GM19328 (cell line): Measurements from ENCODE around the gene C2.
"Not testable (repeated sequence)": the region's sequence is repeated elsewhere in the genome, so short reads cannot be mapped to it uniquely, and the experiment has no call there.

Experiments used
- ATAC-seq: cut with Tn5 transposase; IDR thresholded peaks from one replicate; pipeline ENCODE4 v1.9.1; 2021; ENCODE audit warnings: mild to moderate bottlenecking, moderate library complexity; ENCODE audit not compliant: unreplicated experiment

The C2 gene

GRCh38 chr6:31898383-31899011 is 29.0 kb upstream of the C2 start:
- ATAC-seq: no peak

GRCh38 chr6:31899215-31899614 is 28.3 kb upstream of the C2 start:
- ATAC-seq: no peak

- ATAC-seq: no peak
These were observed 27.4 kb upstream of the C2 start for GRCh38 chr6:31899882-31900722.

- ATAC-seq: no peak
These were observed 26.6 kb upstream of the C2 start for GRCh38 chr6:31900917-31901414.

- ATAC-seq: no peak
These were observed 26.0 kb upstream of the C2 start for GRCh38 chr6:31901415-31901952.

GRCh38 chr6:31901953-31902643 is 25.4 kb upstream of the C2 start, which contains the start of gene ZBTB12:
Gene ZBTB12, minus strand, starts transcription at chr6:31902086. Its CDS starts 781 bp downstream, at chr6:31901305.
- ATAC-seq: no peak

GRCh38 chr6:31903957-31904356 is 23.6 kb upstream of the C2 start:
- ATAC-seq: no peak

- no peak for ATAC-seq
These were observed 22.5 kb upstream of the C2 start for GRCh38 chr6:31905041-31905440.

- no peak for ATAC-seq
These were observed 21.4 kb upstream of the C2 start for GRCh38 chr6:31906122-31906521.

GRCh38 chr6:31906727-31907126 is 20.8 kb upstream of the C2 start:
- not testable (repeated sequence) for ATAC-seq

GRCh38 chr6:31907158-31907813 is 20.2 kb upstream of the C2 start:
- ATAC-seq: no peak

GRCh38 chr6:31908255-31908654 is 19.3 kb upstream of the C2 start:
- not testable (repeated sequence) for ATAC-seq

GRCh38 chr6:31908791-31909190 is 18.7 kb upstream of the C2 start:
- ATAC-seq: no peak

- ATAC-seq: not testable (repeated sequence)
These were observed 18.2 kb upstream of the C2 start for GRCh38 chr6:31909298-31909697.

GRCh38 chr6:31911826-31912585 is 15.5 kb upstream of the C2 start:
- no peak for ATAC-seq

GRCh38 chr6:31915351-31915750 is 12.2 kb upstream of the C2 start:
- no peak for ATAC-seq

GRCh38 chr6:31915756-31916155 is 11.8 kb upstream of the C2 start:
- ATAC-seq: no peak

GRCh38 chr6:31918069-31918720 is 9.3 kb upstream of the C2 start:
- ATAC-seq: no peak

GRCh38 chr6:31919624-31920303 is 7.8 kb upstream of the C2 start:
- no peak for ATAC-seq
